Endothelial cell of umbilical vein (primary cell): ENCODE data around the gene TIMM9. TPM values are rescaled to one million over a fixed set of nuclear protein-coding genes. Genes with fewer than 3 reads are reported as not detected.

Experiments used
- BruUV-seq: library from RNA; stranded (reverse); fragments of 400-500 nt; replicated peaks from 2 replicates; lab custom pipeline; 2021; lab: Mats Ljungman, UMichigan
- CTCF ChIA-PET: fragments of 300-600, 350-600 bp; sonication (Branson Sonifier 250); formaldehyde crosslinking; loops from one replicate; lab custom pipeline; 2021; ENCODE audit warnings: antibody characterized with exemption, inconsistent platforms; lab: Charles Lee
- POLR2A ChIA-PET: fragments of 300-600, 350-600 bp; sonication (Branson Sonifier 250); formaldehyde crosslinking; loops from one replicate; lab custom pipeline; 2021; ENCODE audit warnings: antibody characterized with exemption, inconsistent platforms; lab: Charles Lee
- DNase-seq: peaks from one replicate; pipeline ENCODE4 v3.0.0-alpha.2; 2011; ENCODE audit warnings: low read depth, low spot score
- FAIRE-seq: peaks from 2 replicates; lab custom pipeline; 2011; peaks lifted over from hg19 to GRCh38; lab: Jason Lieb, UNC
- H2AFZ ChIP-seq: 2 replicates; pipeline ENCODE4 v1.6.0; 2012; ENCODE audit warnings: low read depth, low read length, control low read depth, inconsistent platforms
- H3K27ac ChIP-seq: 2 replicates; pipeline ENCODE4 v1.5.1; 2011; ENCODE audit warnings: low read depth, mild to moderate bottlenecking, control low read depth, low read length, moderate library complexity; ENCODE audit not compliant: insufficient read depth
- H3K27me3 ChIP-seq, 2 experiments: 2 replicates each; pipeline versions ENCODE4 v1.6.0 to v1.6.1; 2011; ENCODE audit warnings: low read length in 2 of 2, mixed read lengths in 1 of 2; ENCODE audit not compliant: control insufficient read depth in 2 of 2, insufficient read depth in 2 of 2
- H3K36me3 ChIP-seq, 2 experiments: 2 replicates in 1 of 2; 3 replicates in 1 of 2; pipeline ENCODE4 v1.5.1; 2011; ENCODE audit warnings: low read length in 2 of 2, mild to moderate bottlenecking in 1 of 2, moderate library complexity in 1 of 2; ENCODE audit not compliant: control insufficient read depth in 2 of 2, insufficient read depth in 2 of 2; ENCODE audit errors: extremely low read depth in 1 of 2
- H3K4me1 ChIP-seq: 3 replicates; pipeline ENCODE4 v1.5.1; 2011; ENCODE audit warnings: mild to moderate bottlenecking, low read length; ENCODE audit not compliant: control insufficient read depth, insufficient read depth; ENCODE audit errors: extremely low read depth
- H3K4me2 ChIP-seq: 2 replicates; pipeline ENCODE4 v1.6.1; 2011; ENCODE audit warnings: low read length, control low read depth, mixed read lengths; ENCODE audit not compliant: insufficient read depth
- H3K4me3 ChIP-seq, 3 experiments: fragments of 200-600 bp in 1 of 3; sonication (generic), shearing (Covaris generic) in 1 of 3; replicated peaks in 1 of 3; 2 replicates each; pipeline ENCODE4 v1.5.1; 2011 to 2016; ENCODE audit warnings: control low read depth in 3 of 3, low read length in 3 of 3, mild to moderate bottlenecking in 2 of 3, inconsistent platforms in 1 of 3, low read depth in 1 of 3, moderate library complexity in 1 of 3; ENCODE audit not compliant: insufficient read depth in 1 of 3
- H3K79me2 ChIP-seq: 2 replicates; pipeline ENCODE4 v1.6.0; 2012; ENCODE audit warnings: low read length, inconsistent platforms; ENCODE audit not compliant: control insufficient read depth, insufficient read depth
- H3K9ac ChIP-seq: replicated peaks from 2 replicates; pipeline ENCODE3; 2011; ENCODE audit warnings: low read length, control low read depth; ENCODE audit not compliant: insufficient read depth; ENCODE audit errors: extremely low read depth
- H3K9me1 ChIP-seq: replicated peaks from 3 replicates; pipeline ENCODE4 v1.6.0; 2011; ENCODE audit warnings: mild to moderate bottlenecking, low read length; ENCODE audit not compliant: control insufficient read depth, insufficient read depth; ENCODE audit errors: extremely low read depth
- H3K9me3 ChIP-seq: replicated peaks from 2 replicates; pipeline ENCODE4 v1.5.1; 2012; ENCODE audit warnings: low read length, inconsistent platforms; ENCODE audit not compliant: control insufficient read depth, insufficient read depth
- H4K20me1 ChIP-seq: replicated peaks from 2 replicates; pipeline ENCODE3; 2011; ENCODE audit warnings: mild to moderate bottlenecking, low read length; ENCODE audit not compliant: control insufficient read depth, insufficient read depth; ENCODE audit errors: extremely low read depth
- CTCF ChIP-seq, 2 donors: IDR thresholded peaks; 1 replicate in 1 of 2; 2 replicates in 1 of 2; pipeline ENCODE4 v1.5.1; 2011; ENCODE audit warnings: low read length in 2 of 2, mild to moderate bottlenecking in 2 of 2, moderate library complexity in 2 of 2, control low read depth in 1 of 2, inconsistent platforms in 1 of 2, low read depth in 1 of 2; ENCODE audit not compliant: insufficient read depth in 1 of 2; ENCODE audit errors: extremely low read depth in 1 of 2
- EZH2 ChIP-seq: IDR thresholded peaks from 2 replicates; pipeline ENCODE4 v1.6.1; 2012; ENCODE audit warnings: borderline replicate concordance, low read depth, mild to moderate bottlenecking, moderate library complexity, low read length, inconsistent platforms; ENCODE audit not compliant: severe bottlenecking
- FOS ChIP-seq: IDR thresholded peaks from 2 replicates; pipeline ENCODE4 v1.6.1; 2011; ENCODE audit warnings: mild to moderate bottlenecking, low read length, moderate library complexity, borderline replicate concordance; ENCODE audit not compliant: insufficient read depth
- GATA2 ChIP-seq: IDR thresholded peaks from 2 replicates; pipeline ENCODE4 v1.7.0; 2011; ENCODE audit warnings: low read depth, mild to moderate bottlenecking, moderate library complexity, mixed read lengths, low read length; ENCODE audit not compliant: insufficient read length, insufficient read depth
- JUN ChIP-seq: IDR thresholded peaks from 2 replicates; pipeline ENCODE4 v1.6.1; 2011; ENCODE audit warnings: borderline replicate concordance, low read depth; ENCODE audit not compliant: insufficient read length, insufficient read depth
- MAX ChIP-seq: IDR thresholded peaks from 2 replicates; pipeline ENCODE4 v1.6.1; 2011; ENCODE audit not compliant: insufficient read depth, insufficient read length
- MYC ChIP-seq: IDR thresholded peaks from one replicate; pipeline ENCODE4 v1.6.1; 2011; ENCODE audit warnings: mild to moderate bottlenecking, low read depth, low read length
- POLR2A ChIP-seq: IDR thresholded peaks from 2 replicates; pipeline ENCODE4 v1.6.1; 2012; ENCODE audit warnings: low read depth, mild to moderate bottlenecking, control low read depth, low read length
- POLR2AphosphoS5 ChIP-seq: IDR thresholded peaks from 2 replicates; pipeline ENCODE4 v1.6.1; 2012; ENCODE audit warnings: low read depth, mild to moderate bottlenecking, control low read depth, low read length, moderate library complexity; ENCODE audit not compliant: insufficient read depth
- dilution Hi-C: fragments of 300-500 bp; cut with MboI; formaldehyde crosslinking; loops from one replicate; pipeline ENCODE4 v1.15.0; 2019; ENCODE audit warnings: low sequenced_read_pairs; ENCODE audit not compliant: extremely low pct_ligation_motif_present
- intact Hi-C: fragments of 100-400 bp; cut with micrococcal nuclease; formaldehyde crosslinking; loops from one replicate; pipeline ENCODE4 v1.10.0; 2022
- polyA plus RNA-seq, 4 experiments: library from polyadenylated mRNA; depleted of rRNA in 3 of 4; stranded (reverse) in 3 of 4; unstranded in 1 of 4; fragments of >200 nt; gene quantifications; 2 replicates each; pipeline versions ENCODE4 v1.2.1 to v1.2.3, GENCODE V29; 2011 to 2012; ENCODE audit warnings: missing spikeins in 1 of 4
- total RNA-seq: library from RNA; stranded (reverse); gene quantifications from 2 replicates; pipeline ENCODE4 v1.2.3, GENCODE V29; 2021

Gene TIMM9
- total and polyA plus RNA-seq, 2 donors (not counting 3 experiments of a cell fraction or from before 2014, with no cell fraction given): 20.2 to 38.0 TPM

- H3K27ac ChIP-seq: peak overlapping the region; percentile 95
- H2AFZ ChIP-seq: peak overlapping the region; percentile 76
- dilution Hi-C loops (no loop called here), intact Hi-C loops (loop anchor here (5.0 kb wide), 1 partner anchor 1161 kb away; the partner anchor contains the start of genes AP5M1 and EXOC5)
- H3K9ac ChIP-seq: peak overlapping the region; percentile 98
- peak; percentile 73 for DNase-seq
- BruUV-seq: no TSS peak
- peak overlapping the region; percentile 72 to 96 (median 85) for H3K4me3 ChIP-seq
- peaks cover 45% of the 10 kb centered on the region for H3K79me2 ChIP-seq
- no peaks in the 10 kb centered on the region for H3K9me3 ChIP-seq
- peak; percentile 25 for TF ChIP-seq MAX
- no peak for TF ChIP-seq FOS
- H4K20me1 ChIP-seq: no peaks in the 10 kb centered on the region
- no peaks in the 10 kb centered on the region for H3K9me1 ChIP-seq
- H3K27me3 ChIP-seq: no peaks in the 10 kb centered on the region
- ChIA-PET POLR2A (no interaction called here), CTCF (interaction anchor here (0.9 to 2.7 kb wide), 3 partner anchors 33 to 627 kb away, joined by 3 to 9 read pairs (median 3); partner anchors contain the start of gene TOMM20L)
- peaks cover 0 to 2% of the 10 kb centered on the region in 2 experiments for H3K36me3 ChIP-seq
- FAIRE-seq: peak; percentile 78
- peak overlapping the region; percentile 96 for H3K4me2 ChIP-seq
- H3K4me1 ChIP-seq: peaks cover 21% of the 10 kb centered on the region
Observed at GRCh38 chr14:58428118-58428683, 870 bp upstream of the TIMM9 start.

- peak overlapping the region; percentile 81 for H3K4me2 ChIP-seq
- no peaks in the 10 kb centered on the region for H3K27me3 ChIP-seq
- TSS peak; percentile 61 for BruUV-seq
- H3K9me1 ChIP-seq: no peaks in the 10 kb centered on the region
- peak overlapping the region; percentile 98 for H3K9ac ChIP-seq
- ChIA-PET POLR2A (interaction anchor here (0.9 to 1.0 kb wide), 2 partner anchors 129 to 182 kb away, joined by 3 read pairs; partner anchors contain the start of genes ARID4A and PSMA3), CTCF (interaction anchor here (1.0 to 2.7 kb wide), 5 partner anchors 16 to 317 kb away, joined by 3 to 9 read pairs (median 3); partner anchors contain the start of genes ARID4A and TOMM20L)
- dilution Hi-C loops: no loop called here
- no peaks in the 10 kb centered on the region for H3K9me3 ChIP-seq
- H3K4me1 ChIP-seq: peaks cover 21% of the 10 kb centered on the region
- FAIRE-seq (peak; percentile 31), DNase-seq (peak; percentile 72)
- H3K4me3 ChIP-seq: peak overlapping the region; percentile 72 to 96 (median 85)
- peak overlapping the region; percentile 95 for H3K27ac ChIP-seq
- H4K20me1 ChIP-seq: no peaks in the 10 kb centered on the region
- intact Hi-C loops: loop anchor here (1.0 to 5.0 kb wide), 6 partner anchors 30 to 1159 kb away; partner anchors contain the start of genes ACTR10, AP5M1, ARID4A and EXOC5
- no peak for TF ChIP-seq EZH2
- no peak for TF ChIP-seq JUN
- no peak for TF ChIP-seq CTCF (IDR thresholded peaks at IDR 0.05; ENCODE audit: extremely low read depth in 1 of 2, insufficient read depth in 1 of 2, low read depth in 1 of 2, low read length in 2 of 2)
- TF ChIP-seq GATA2: no peak
- TF ChIP-seq FOS: no peak
- TF ChIP-seq POLR2AphosphoS5: peak; percentile 25
- peak; percentile 94 for TF ChIP-seq MYC
- peak; percentile 50 for TF ChIP-seq POLR2A
- peak; percentile 94 for TF ChIP-seq MAX
- H2AFZ ChIP-seq: peak overlapping the region; percentile 94
- no peaks in the 10 kb centered on the region for H3K36me3 ChIP-seq
- H3K79me2 ChIP-seq: peaks cover 47% of the 10 kb centered on the region
Observed at GRCh38 chr14:58426670-58427280, 556 bp downstream of the TIMM9 start.
